Esophagus muscularis mucosa (tissue), 4 donors: ENCODE measurements around the gene SBK3. TPM values are rescaled to one million over a fixed set of nuclear protein-coding genes. Genes with fewer than 3 reads are reported as not detected.

ENCODE experiments used
- DNase-seq: peaks from one replicate; pipeline ENCODE4 v3.0.0-alpha.2; 2017; ENCODE audit errors: extremely low spot score
- H3K27ac ChIP-seq, 4 donors: fragments of 200-600 bp; sonication (generic); replicated peaks in 1 of 4; 1 replicate in 3 of 4; 2 replicates in 1 of 4; pipeline ENCODE4 v1.5.1; 2016 to 2019; ENCODE audit warnings: mild to moderate bottlenecking in 1 of 4
- H3K27me3 ChIP-seq, 4 donors: fragments of 200-600 bp; sonication (generic); one replicate each; pipeline versions ENCODE4 v1.5.1 to v1.6.0; 2016 to 2019
- H3K36me3 ChIP-seq, 4 donors: fragments of 200-600 bp; sonication (generic); one replicate each; pipeline ENCODE4 v1.5.1; 2016 to 2019
- H3K4me1 ChIP-seq, 4 donors: fragments of 200-600 bp; sonication (generic); one replicate each; pipeline ENCODE4 v1.5.1; 2016 to 2019
- H3K4me3 ChIP-seq, 4 donors: fragments of 200-600 bp; sonication (generic); 1 replicate in 2 of 4; 2 replicates in 2 of 4; pipeline ENCODE4 v1.5.1; 2016 to 2019; ENCODE audit warnings: mild to moderate bottlenecking in 4 of 4, moderate library complexity in 1 of 4
- H3K9me3 ChIP-seq, 4 donors: fragments of 200-600 bp; sonication (generic); 1 replicate in 3 of 4; 2 replicates in 1 of 4; pipeline ENCODE4 v1.5.1; 2016 to 2019
- EP300 ChIP-seq: sonication (generic); formaldehyde crosslinking; IDR thresholded peaks from one replicate; pipeline ENCODE4 v1.6.1; 2017; ENCODE audit warnings: antibody characterized with exemption
- POLR2A ChIP-seq: fragments of 450-650 bp; IDR thresholded peaks from one replicate; pipeline ENCODE4 v1.6.1; 2017; ENCODE audit warnings: antibody characterized with exemption, moderate library complexity, mild to moderate bottlenecking, low read depth
- POLR2AphosphoS5 ChIP-seq, 2 donors: sonication (generic); formaldehyde crosslinking; IDR thresholded peaks; one replicate each; pipeline ENCODE4 v1.6.1; 2017; ENCODE audit warnings: antibody characterized with exemption in 2 of 2
- WGBS: methylation state at CpG from one replicate; pipeline ENCODE4 v1.1.5; 2018; 5-methylcytosine and 5-hydroxymethylcytosine counted together
- intact Hi-C: fragments of 100-400 bp; cut with DNase I; formaldehyde crosslinking; loops from one replicate; pipeline ENCODE4 v1.15.1; 2023
- total RNA-seq, 4 donors: library from RNA; depleted of rRNA; stranded (reverse); fragments of >200 nt; gene quantifications; one replicate each; pipeline versions ENCODE4 v1.1.0 to v1.2.1, GENCODE V29; 2016
- TF ChIP-seq, protein P1 (sequence below), 3 experiments: fragments of 200-600 bp in 2 of 3; fragments of 450-650 bp in 1 of 3; sonication (generic) in 2 of 3; IDR thresholded peaks; one replicate each; pipeline ENCODE4 v1.5.1; 2017 to 2019; ENCODE audit warnings: antibody characterized with exemption in 3 of 3, mild to moderate bottlenecking in 2 of 3, moderate library complexity in 1 of 3

SBK3 gene
- total RNA-seq, 4 donors from 2014 or later: 0.83 to 1.5 (median 1.5) TPM; not detected in 1

DNA sequence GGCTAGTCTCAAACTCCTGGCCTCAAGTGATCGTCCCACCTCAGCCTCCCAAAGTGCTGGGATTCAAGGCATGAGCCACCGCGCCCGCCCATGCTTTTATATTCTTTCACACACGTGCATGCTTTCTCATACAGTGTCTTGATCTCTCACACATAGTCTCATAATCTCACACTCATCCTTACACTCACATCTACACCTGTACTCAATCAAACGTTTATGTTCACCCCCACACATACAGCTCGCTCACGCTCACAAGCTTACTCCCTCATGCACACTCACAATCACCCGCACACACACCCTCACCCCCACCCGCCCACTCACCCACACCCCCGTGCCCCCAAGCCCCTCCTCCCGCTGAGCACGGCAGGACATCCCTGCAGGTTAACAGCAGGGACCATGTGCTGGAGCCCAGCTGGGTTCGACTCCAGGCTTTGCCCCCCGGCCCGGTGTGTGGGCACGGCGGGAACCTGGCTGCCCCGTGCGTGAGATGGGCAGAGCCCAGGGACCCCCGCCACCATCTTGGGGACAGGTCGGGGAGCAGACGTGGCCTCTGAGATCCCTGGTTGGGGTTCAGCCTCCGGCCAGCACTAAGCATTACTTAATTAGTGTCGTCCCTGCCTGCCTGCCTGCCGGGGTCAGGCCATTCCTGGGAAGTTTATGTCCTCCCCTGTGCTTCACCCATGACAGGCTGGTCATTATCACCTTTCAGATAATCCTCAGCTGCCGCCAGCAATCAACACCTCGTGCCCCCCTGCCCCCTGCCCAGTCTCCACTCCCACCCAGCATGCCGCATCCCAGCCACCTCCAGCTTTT, 19.8 kb downstream of the SBK3 start:
- 38% methylated on average over 27 of the region's 29 CpGs for whole genome bisulfite sequencing
- no peak for TF ChIP-seq POLR2A
- no peak for TF ChIP-seq EP300
- no peak for TF ChIP-seq POLR2AphosphoS5 (IDR thresholded peaks at IDR 0.05)
- TF ChIP-seq, protein P1, sequence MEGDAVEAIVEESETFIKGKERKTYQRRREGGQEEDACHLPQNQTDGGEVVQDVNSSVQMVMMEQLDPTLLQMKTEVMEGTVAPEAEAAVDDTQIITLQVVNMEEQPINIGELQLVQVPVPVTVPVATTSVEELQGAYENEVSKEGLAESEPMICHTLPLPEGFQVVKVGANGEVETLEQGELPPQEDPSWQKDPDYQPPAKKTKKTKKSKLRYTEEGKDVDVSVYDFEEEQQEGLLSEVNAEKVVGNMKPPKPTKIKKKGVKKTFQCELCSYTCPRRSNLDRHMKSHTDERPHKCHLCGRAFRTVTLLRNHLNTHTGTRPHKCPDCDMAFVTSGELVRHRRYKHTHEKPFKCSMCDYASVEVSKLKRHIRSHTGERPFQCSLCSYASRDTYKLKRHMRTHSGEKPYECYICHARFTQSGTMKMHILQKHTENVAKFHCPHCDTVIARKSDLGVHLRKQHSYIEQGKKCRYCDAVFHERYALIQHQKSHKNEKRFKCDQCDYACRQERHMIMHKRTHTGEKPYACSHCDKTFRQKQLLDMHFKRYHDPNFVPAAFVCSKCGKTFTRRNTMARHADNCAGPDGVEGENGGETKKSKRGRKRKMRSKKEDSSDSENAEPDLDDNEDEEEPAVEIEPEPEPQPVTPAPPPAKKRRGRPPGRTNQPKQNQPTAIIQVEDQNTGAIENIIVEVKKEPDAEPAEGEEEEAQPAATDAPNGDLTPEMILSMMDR (IDR thresholded peaks at IDR 0.05): no peak

GRCh38 chr19:55520691-55521292, 24.6 kb downstream of the SBK3 start:
- intact Hi-C loops: no loop called here
- Histone ChIP-seq H3K36me3 (no peaks in the 10 kb centered on the region), H3K4me3 (no peak overlapping the region), H3K9me3 (no peaks in the 10 kb centered on the region), H3K27ac (no peak overlapping the region), H3K27me3 (peaks cover 0 to 7% (median 0%) of the 10 kb centered on the region in 4 donors), H3K4me1 (peaks cover 13 to 31% (median 24%) of the 10 kb centered on the region in 4 donors)
- WGBS: 72% methylated on average over 13 of the region's 14 CpGs
- no peak for TF ChIP-seq EP300
- no peak for DNase-seq

More for the DNA sequence above, 19.8 kb downstream of the SBK3 start:
- H3K27ac ChIP-seq: no peak overlapping the region
- no peak for DNase-seq
- H3K4me3 ChIP-seq: no peak overlapping the region
- peaks cover 12 to 30% (median 25%) of the 10 kb centered on the region in 4 donors for H3K4me1 ChIP-seq
- peaks cover 0 to 27% (median 0%) of the 10 kb centered on the region in 4 donors for H3K27me3 ChIP-seq
- intact Hi-C loops: no loop called here
- no peaks in the 10 kb centered on the region for H3K36me3 ChIP-seq
- no peaks in the 10 kb centered on the region for H3K9me3 ChIP-seq

DNA sequence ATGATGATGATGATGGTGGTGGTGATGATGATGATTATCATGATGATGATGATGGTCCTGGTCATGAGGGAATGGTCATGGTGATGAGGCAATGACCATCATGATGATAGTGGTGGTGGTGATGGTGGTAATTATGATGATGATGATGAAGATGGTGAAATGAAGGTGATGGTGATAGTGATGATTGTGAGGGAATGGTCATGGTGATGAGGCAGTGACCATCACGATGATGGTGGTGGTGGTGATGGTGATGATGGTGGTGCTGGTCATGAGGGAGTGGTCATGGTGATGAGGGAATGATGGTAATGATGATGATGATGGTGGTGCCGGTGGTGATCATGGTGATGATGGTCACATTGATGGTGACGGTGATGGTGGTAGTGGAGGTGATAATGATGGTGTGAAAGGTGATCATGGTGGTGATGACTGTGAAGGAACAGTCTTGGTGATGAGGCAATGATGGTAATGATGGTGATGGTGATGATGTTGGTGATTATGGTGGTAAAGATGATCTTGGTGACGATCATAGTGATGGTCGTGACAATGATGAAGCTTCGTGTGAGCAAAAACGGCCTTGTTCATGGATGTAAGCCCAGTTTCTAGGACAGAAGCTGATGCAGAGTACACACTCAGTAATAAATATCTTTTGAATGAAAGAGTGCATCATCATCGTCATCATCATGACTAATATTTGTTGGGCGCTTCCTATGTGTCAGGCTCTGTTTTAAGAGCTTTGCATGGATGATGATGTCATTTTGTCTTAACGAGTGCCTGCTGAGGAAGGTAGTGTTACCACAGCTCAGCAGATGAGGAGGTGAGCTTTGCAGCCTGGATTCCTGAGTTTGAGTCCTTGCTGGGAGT, 25.7 kb downstream of the SBK3 start:
- Histone ChIP-seq H3K4me3 (no peak overlapping the region), H3K9me3 (no peaks in the 10 kb centered on the region), H3K4me1 (peaks cover 9 to 25% (median 19%) of the 10 kb centered on the region in 4 donors), H3K27me3 (no peaks in the 10 kb centered on the region), H3K36me3 (peaks cover 0 to 6% (median 3%) of the 10 kb centered on the region in 4 donors), H3K27ac (no peak overlapping the region)
- TF ChIP-seq, protein P1 (IDR thresholded peaks at IDR 0.05): no peak
- TF ChIP-seq POLR2AphosphoS5 (IDR thresholded peaks at IDR 0.05) (no peak), EP300 (no peak), POLR2A (no peak)
- no peak for DNase-seq
- WGBS: 84% methylated on average over 10 of the region's 10 CpGs
- intact Hi-C loops: no loop called here

- Histone ChIP-seq H3K27me3 (no peaks in the 10 kb centered on the region), H3K9me3 (no peaks in the 10 kb centered on the region), H3K4me1 (peaks cover 9 to 25% (median 18%) of the 10 kb centered on the region in 4 donors), H3K36me3 (peaks cover 0 to 21% (median 11%) of the 10 kb centered on the region in 4 donors), H3K27ac (peak overlapping the region; percentile 87 to 93 (median 90)), H3K4me3 (peak overlapping the region; percentile 58 to 70 (median 60))
- no peak for TF ChIP-seq EP300
- TF ChIP-seq POLR2AphosphoS5 (IDR thresholded peaks at IDR 0.05): peak; percentile 69 to 78
- TF ChIP-seq, protein P1 (IDR thresholded peaks at IDR 0.05): peak; percentile 77 to 94 (median 88)
- intact Hi-C loops: loop anchor here (1.0 to 2.0 kb wide), 3 partner anchors 64 to 115 kb away; partner anchors contain the start of gene ZNF579
- WGBS: 17% methylated on average over 31 of the region's 61 CpGs
- peak; percentile 98 for DNase-seq
These were observed 28.3 kb downstream of the SBK3 start for GRCh38 chr19:55516878-55517620.
